RCC 7860 (cell line): Measurements from ENCODE around the gene SRP54.
"Not testable (repeated sequence)": the region's sequence is repeated elsewhere in the genome, so short reads cannot be mapped to it uniquely, and the experiment has no call there.

ENCODE experiments used
- DNase-seq: peaks from one replicate; pipeline ENCODE4 v3.0.0-alpha.2; 2015; ENCODE audit warnings: low spot score
- FAIRE-seq: peaks from 2 replicates; lab custom pipeline; 2012; peaks lifted over from hg19 to GRCh38; lab: Jason Lieb, UNC

Gene SRP54

DNA sequence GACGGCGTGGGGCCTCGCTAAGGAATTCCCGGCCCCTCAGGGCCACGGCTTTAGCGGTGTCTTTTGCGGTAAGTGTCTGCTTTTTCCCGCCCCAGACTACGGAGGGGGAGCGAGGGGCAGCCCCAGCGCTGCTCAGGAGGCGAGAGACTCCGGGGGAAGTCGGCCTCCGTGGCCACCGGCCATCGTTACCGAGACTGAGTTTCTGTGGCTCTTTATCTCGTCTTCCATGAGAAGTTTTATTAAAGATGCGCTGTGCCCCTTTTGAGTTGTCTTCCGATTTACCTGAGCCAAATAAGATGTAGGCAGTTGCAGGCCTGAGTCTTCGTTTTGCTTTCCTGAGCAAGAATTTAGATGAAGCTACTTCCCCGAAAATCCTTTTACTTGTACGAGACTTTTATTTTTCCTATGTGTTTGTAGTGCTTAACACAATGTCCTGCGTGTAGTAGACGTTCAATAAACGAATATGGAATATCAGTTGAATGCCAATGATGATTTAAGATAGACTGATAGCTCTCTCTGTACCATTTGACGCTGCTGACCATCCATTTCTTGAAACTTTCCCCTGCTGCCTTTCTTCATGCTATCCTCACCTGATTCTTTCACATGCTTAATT, 462 bp downstream of the SRP54 start:
- FAIRE-seq (no peak), DNase-seq (no peak)

- FAIRE-seq = no peak
- no peak for DNase-seq
These were observed 994 bp downstream of the SRP54 start for GRCh38 chr14:34983786-34984185.

- DNase-seq (no peak), FAIRE-seq (no peak)
These were observed 2.9 kb downstream of the SRP54 start for GRCh38 chr14:34985740-34986139.

DNA sequence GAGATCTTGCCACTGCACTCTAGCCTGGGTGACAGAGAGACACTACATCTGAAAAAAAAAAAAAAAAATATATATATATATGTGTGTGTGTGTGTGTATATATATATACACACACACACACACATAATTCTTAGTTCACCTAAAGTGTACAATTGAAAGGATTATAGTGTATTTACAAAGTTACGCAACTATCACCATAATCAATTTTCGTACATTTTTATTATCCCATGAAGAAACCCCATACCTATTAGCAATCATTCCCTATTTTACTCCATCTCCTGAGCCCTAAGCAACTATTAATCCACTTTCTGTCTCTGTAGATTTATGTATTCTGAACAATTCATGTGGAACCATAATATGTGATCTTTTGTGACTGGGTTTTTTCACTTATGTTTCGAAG, 4.4 kb downstream of the SRP54 start:
- FAIRE-seq (no peak), DNase-seq (no peak)

- FAIRE-seq (no peak), DNase-seq (no peak)
These were observed 7.0 kb downstream of the SRP54 start for GRCh38 chr14:34989762-34990161.

GRCh38 chr14:34993426-34993825, 10.6 kb downstream of the SRP54 start:
- FAIRE-seq = no peak

GRCh38 chr14:34994668-34995067, 11.9 kb downstream of the SRP54 start:
- no peak for DNase-seq
- FAIRE-seq = no peak

More at GRCh38 chr14:34993426-34993825, 10.6 kb downstream of the SRP54 start:
- no peak for DNase-seq

DNA sequence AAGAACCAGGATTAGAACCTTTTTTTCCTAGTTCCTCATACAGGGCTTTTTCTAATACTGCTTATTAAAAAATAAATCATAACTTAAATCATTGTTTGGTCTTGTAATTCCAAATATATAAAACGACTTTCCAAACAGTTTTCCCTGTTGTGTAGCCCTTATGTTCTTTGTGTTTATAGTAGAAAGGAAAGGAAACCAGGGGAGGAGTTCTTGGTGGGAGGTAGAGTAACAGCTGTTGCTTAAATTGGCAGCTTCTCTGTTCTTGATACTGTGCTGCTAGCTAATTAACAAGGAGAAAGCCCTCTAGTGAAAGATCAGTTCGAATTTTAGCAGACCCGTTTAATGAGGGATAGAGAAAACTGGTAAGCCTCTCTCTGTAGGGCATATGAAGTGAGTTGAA, 15.0 kb downstream of the SRP54 start:
- DNase-seq = no peak
- no peak for FAIRE-seq

- no peak for FAIRE-seq
- no peak for DNase-seq
These were observed 16.7 kb downstream of the SRP54 start for GRCh38 chr14:34999500-34999899.

- FAIRE-seq (no peak), DNase-seq (no peak)
These were observed 18.8 kb downstream of the SRP54 start for GRCh38 chr14:35001621-35002020.

DNA sequence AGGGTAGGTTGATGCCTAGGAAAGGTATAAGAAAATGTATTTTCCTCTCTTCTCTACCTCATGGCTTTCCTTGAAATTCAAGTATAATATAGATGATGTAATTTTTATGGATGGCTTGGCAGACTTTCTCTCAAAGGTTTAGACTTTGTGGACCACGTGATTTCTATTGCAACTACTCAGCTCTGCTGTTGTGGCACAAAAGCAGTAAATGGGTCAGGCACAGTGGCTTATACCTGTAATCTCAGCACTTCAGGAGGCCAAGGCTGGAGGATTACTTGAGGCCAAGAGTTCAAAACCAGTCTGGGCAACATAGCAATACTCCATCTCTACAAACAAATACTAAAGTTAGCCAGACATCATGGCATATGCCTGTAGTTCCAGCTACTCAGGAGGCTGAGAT, 22.0 kb downstream of the SRP54 start:
- no peak for FAIRE-seq

GRCh38 chr14:35016568-35016967, 33.8 kb downstream of the SRP54 start:
- DNase-seq = no peak

More for the DNA sequence above, 22.0 kb downstream of the SRP54 start:
- no peak for DNase-seq

GRCh38 chr14:35020713-35021112, 37.9 kb downstream of the SRP54 start:
- DNase-seq = no peak
- FAIRE-seq = no peak

More at GRCh38 chr14:35016568-35016967, 33.8 kb downstream of the SRP54 start:
- FAIRE-seq = no peak

GRCh38 chr14:35028435-35028834, 45.6 kb downstream of the SRP54 start:
- FAIRE-seq (no peak), DNase-seq (no peak)

DNA sequence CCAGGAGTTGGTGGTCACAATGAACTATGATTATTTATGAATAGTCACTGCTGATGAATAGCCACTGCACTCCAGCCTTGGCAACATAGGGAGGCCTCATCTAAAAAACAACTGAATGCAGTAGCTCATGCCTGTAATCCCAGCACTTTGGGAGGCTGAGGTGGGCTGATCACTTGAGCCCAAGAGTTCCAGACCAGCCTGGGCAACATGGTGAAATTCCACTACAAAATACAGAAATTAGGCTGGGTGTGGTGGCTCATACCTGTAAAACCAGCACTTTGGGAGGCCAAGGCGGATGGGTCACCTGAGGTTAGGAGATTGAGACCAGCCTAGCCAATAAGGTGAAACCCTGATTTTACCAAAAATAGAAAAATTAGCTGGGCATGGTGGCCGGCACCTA, 49.8 kb downstream of the SRP54 start:
- no peak for DNase-seq
- FAIRE-seq = no peak

DNA sequence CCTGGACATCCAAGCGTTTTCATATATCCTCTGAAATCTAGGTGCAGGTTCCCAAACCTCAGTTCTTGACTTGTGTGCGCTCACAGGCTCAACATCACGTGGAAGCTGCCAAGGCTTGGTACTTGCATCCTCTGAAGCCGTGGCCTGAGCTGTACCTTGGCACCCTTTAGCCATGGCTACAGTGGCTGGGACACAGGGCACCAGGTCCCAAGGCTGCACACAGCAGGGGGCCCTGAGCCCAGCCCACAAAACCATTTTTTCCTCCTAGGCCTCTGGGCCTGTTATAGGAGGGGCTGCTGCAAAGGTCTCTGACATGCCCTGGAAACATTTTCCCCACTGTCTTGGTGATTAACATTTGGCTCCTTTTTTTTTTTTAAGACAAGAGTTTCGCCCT, 51.6 kb downstream of the SRP54 start:
- DNase-seq (no peak), FAIRE-seq (no peak)

GRCh38 chr14:35034944-35035554, 52.3 kb downstream of the SRP54 start:
- FAIRE-seq, DNase-seq: not testable (repeated sequence)

DNA sequence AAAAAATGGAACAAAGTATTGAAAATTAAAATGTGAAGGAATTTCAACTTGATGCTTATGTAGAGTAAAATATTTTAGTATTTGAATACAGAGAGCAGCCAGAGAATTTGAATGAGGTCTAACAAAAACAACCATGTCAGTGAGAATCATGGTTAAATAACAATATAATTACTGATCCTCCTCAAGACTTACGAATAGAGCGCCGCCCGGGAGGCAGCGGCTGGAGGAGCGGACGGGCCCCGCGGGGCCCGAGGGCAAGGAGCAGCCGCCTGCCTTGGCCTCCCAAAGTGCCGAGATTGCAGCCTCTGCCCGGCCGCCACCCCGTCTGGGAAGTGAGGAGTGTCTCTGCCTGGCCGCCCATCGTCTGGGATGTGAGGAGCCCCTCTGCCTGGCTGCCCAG, 55.5 kb downstream of the SRP54 start:
- DNase-seq, FAIRE-seq: not testable (repeated sequence)

DNA sequence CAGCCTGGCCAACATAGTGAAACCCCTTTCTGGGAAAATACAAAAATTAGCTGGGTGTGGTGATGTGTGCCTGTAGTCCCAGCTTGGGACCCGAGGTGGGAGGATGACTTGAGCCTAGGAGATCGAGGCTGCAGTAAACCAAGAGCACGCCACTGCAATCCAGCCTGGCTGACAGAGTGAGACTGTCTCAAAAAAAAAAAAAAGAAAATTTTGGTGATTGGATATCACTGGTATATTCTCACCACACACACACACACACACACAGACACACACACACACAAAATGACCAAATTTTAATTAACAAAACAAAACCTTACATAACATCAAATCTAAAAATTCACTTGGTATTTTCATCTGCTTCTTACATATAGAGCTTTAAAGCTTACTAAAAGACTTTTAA, 59.8 kb downstream of the SRP54 start:
- FAIRE-seq (no peak), DNase-seq (no peak)

DNA sequence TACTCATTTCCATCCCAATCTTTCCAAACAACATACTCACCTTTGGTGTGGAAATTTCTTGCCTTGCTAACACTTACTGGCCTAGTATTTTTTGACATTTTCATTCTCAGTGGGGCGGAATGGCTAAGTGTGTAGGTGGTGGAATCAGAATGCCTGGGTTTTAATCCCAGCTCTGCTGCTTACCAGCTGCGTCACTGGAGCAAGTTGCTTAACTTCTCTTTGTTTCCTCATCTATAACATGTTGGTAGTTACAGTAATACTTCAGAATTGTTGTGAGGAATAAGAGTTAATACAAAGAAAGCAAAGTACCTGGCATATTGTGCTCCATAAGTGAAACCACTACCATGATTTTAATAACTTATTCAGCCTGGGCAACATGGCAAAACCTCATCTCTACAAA, 60.3 kb downstream of the SRP54 start:
- DNase-seq = no peak
- no peak for FAIRE-seq

DNA sequence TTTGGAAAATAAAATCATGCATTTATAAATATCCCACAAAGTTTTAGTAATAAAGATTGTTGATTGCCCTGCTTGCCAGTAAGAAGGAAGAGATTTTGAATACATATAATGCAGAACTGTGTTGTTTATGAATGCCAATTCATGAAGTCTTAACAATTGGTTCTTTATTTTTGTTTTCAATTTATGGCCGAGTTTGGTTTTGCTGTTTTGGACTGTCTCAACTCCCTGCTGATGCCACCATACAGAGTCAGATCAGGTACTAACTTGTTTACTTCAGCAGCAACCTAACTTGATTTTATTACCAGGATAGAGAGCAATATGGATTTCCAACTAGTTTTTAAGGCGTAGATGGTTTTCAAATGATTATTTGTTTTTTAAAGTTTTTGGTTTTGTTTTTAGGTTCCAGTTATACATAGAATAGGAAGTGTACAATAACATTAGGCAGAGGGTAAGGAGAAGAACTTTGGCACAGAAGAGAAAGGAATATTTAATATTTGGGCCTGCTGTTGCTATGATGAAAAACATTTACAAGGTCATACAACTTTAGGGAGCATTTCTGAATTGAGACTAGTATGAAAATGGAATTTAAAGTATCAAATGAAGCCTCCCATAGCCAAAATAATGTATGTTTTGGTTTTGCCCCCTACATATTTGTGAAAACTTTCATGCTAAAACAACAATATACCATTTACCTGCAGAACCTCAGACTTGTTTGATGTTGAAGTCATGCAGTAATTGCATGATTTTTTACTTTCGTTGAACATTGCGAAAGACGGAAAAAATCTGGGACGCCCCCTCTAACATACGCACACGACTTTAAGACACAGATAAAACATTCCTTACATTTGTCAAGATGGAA, 62.4 kb downstream of the SRP54 start:
- FAIRE-seq (no peak), DNase-seq (no peak)

DNA sequence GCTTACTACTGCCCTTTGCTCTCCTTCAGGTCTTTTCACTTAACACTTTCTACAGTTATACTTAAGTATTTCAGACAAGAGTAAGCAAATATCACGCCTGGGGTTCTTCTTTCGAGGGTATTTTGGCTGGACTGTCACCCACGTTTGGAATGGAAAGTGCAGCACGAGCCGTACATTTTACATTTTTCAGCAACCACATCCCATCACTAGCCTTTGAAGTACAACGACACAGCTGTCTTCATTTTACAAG, 62.9 kb downstream of the SRP54 start:
- no peak for DNase-seq
- no peak for FAIRE-seq
